ENCODE measurements around the gene SMAP1. TPM values are rescaled to one million over a fixed set of nuclear protein-coding genes. Genes with fewer than 3 reads are reported as not detected.

Gene SMAP1
- total RNA-seq, 1 experiment from 2014 or later, result 23.7 TPM

GRCh38 chr6:70724524-70724923 lies 56.8 kb downstream of the SMAP1 start:
- BruUV-seq (replicated peaks), result no TSS peak
- H3K36me3 ChIP-seq (ENCODE audit: insufficient read depth, low read length, poor library complexity, severe bottlenecking), result no peaks in the 10 kb centered on the region
- no peaks in the 10 kb centered on the region for H3K9me3 ChIP-seq (ENCODE audit: low read depth, low read length, poor library complexity, severe bottlenecking)
- no peaks in the 10 kb centered on the region for H3K27me3 ChIP-seq (replicated peaks; ENCODE audit: insufficient read depth, low read depth, low read length, poor library complexity)
- no peak for DNase-seq (ENCODE audit: low spot score)
- CTCF ChIA-PET, result no interaction called here
- intact Hi-C loops (cut with micrococcal nuclease; ENCODE audit: unreplicated experiment), result no loop called here
- peaks cover 22% of the 10 kb centered on the region for H3K4me1 ChIP-seq (ENCODE audit: insufficient read depth, low read length, poor library complexity, severe bottlenecking)
- POLR2A ChIA-PET (ENCODE audit: low non-redundant PET), result no interaction called here
- no peak overlapping the region for H3K27ac ChIP-seq (ENCODE audit: low read depth, low read length, poor library complexity, severe bottlenecking)
- TF ChIP-seq EZH2 (IDR thresholded peaks at IDR 0.05; ENCODE audit: borderline replicate concordance, low read depth, low read length, poor library complexity, severe bottlenecking), result no peak
- TF ChIP-seq CTCF (conservative IDR thresholded peaks at IDR 0.05; ENCODE audit: low read depth, low read length), result no peak
- H3K4me3 ChIP-seq (ENCODE audit: low read depth, low read length, poor library complexity, severe bottlenecking), result no peak overlapping the region

GRCh38 chr6:70725817-70726415 lies 58.2 kb downstream of the SMAP1 start:
- Histone ChIP-seq H3K27ac (ENCODE audit: low read depth, low read length, poor library complexity, severe bottlenecking) (no peak overlapping the region), H3K36me3 (ENCODE audit: insufficient read depth, low read length, poor library complexity, severe bottlenecking) (no peaks in the 10 kb centered on the region), H3K9me3 (ENCODE audit: low read depth, low read length, poor library complexity, severe bottlenecking) (no peaks in the 10 kb centered on the region), H3K27me3 (replicated peaks; ENCODE audit: insufficient read depth, low read depth, low read length, poor library complexity) (no peaks in the 10 kb centered on the region), H3K4me1 (ENCODE audit: insufficient read depth, low read length, poor library complexity, severe bottlenecking) (peaks cover 22% of the 10 kb centered on the region), H3K4me3 (ENCODE audit: low read depth, low read length, poor library complexity, severe bottlenecking) (no peak overlapping the region)
- intact Hi-C loops (cut with micrococcal nuclease; ENCODE audit: unreplicated experiment), result no loop called here
- no TSS peak for BruUV-seq (replicated peaks)
- ChIA-PET CTCF (no interaction called here), POLR2A (ENCODE audit: low non-redundant PET) (no interaction called here)
- DNase-seq (ENCODE audit: low spot score), result peak; percentile 10
- TF ChIP-seq CTCF (conservative IDR thresholded peaks at IDR 0.05; ENCODE audit: low read depth, low read length) (no peak), EZH2 (IDR thresholded peaks at IDR 0.05; ENCODE audit: borderline replicate concordance, low read depth, low read length, poor library complexity, severe bottlenecking) (no peak)

GRCh38 chr6:70734381-70734780 lies 66.7 kb downstream of the SMAP1 start:
- BruUV-seq (replicated peaks), result no TSS peak
- H3K9me3 ChIP-seq (ENCODE audit: low read depth, low read length, poor library complexity, severe bottlenecking), result no peaks in the 10 kb centered on the region
- DNase-seq (ENCODE audit: low spot score), result no peak
- H3K27me3 ChIP-seq (replicated peaks; ENCODE audit: insufficient read depth, low read depth, low read length, poor library complexity), result no peaks in the 10 kb centered on the region
- ChIA-PET CTCF (no interaction called here), POLR2A (ENCODE audit: low non-redundant PET) (no interaction called here)
- no peaks in the 10 kb centered on the region for H3K4me1 ChIP-seq (ENCODE audit: insufficient read depth, low read length, poor library complexity, severe bottlenecking)
- no peak overlapping the region for H3K4me3 ChIP-seq (ENCODE audit: low read depth, low read length, poor library complexity, severe bottlenecking)
- H3K36me3 ChIP-seq (ENCODE audit: insufficient read depth, low read length, poor library complexity, severe bottlenecking), result no peaks in the 10 kb centered on the region
- TF ChIP-seq CTCF (conservative IDR thresholded peaks at IDR 0.05; ENCODE audit: low read depth, low read length) (no peak), EZH2 (IDR thresholded peaks at IDR 0.05; ENCODE audit: borderline replicate concordance, low read depth, low read length, poor library complexity, severe bottlenecking) (no peak)
- intact Hi-C loops (cut with micrococcal nuclease; ENCODE audit: unreplicated experiment), result no loop called here
- no peak overlapping the region for H3K27ac ChIP-seq (ENCODE audit: low read depth, low read length, poor library complexity, severe bottlenecking)

All from A673 (cell line).